ENCODE measurements around the gene CCDC15.

DNA sequence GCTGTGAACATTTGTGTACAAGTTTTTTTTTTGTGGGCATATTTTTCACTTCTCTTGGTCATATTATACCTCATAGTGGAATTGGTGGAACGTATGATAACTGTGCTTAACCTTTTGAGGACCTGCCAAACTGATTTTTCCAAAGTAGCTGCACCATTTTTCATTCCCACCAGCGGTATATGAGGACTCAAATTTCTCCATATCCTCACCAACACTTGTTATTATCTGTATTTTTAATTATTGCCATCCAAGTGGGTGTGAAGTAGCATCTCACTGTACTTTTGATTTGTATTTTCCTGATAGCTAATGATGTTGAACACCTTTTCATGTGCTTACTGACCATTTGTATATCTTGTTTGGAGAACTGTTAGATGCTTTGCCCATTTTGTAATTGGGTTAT lies 47.8 kb downstream of the CCDC15 start:
- TF ChIP-seq, protein P1, sequence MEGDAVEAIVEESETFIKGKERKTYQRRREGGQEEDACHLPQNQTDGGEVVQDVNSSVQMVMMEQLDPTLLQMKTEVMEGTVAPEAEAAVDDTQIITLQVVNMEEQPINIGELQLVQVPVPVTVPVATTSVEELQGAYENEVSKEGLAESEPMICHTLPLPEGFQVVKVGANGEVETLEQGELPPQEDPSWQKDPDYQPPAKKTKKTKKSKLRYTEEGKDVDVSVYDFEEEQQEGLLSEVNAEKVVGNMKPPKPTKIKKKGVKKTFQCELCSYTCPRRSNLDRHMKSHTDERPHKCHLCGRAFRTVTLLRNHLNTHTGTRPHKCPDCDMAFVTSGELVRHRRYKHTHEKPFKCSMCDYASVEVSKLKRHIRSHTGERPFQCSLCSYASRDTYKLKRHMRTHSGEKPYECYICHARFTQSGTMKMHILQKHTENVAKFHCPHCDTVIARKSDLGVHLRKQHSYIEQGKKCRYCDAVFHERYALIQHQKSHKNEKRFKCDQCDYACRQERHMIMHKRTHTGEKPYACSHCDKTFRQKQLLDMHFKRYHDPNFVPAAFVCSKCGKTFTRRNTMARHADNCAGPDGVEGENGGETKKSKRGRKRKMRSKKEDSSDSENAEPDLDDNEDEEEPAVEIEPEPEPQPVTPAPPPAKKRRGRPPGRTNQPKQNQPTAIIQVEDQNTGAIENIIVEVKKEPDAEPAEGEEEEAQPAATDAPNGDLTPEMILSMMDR (IDR thresholded peaks at IDR 0.05), result no peak
- no peak for TF ChIP-seq POLR2AphosphoS5 (IDR thresholded peaks at IDR 0.05)
